Lung (tissue), 12 donors: ENCODE results near the gene MUC20. TPM values are rescaled to one million over a fixed set of nuclear protein-coding genes. Genes with fewer than 3 reads are reported as not detected.

ENCODE experiments used
- ATAC-seq: fragments of 200-7000 bp; cut with Tn5 transposase; one replicate; pipeline ENCODE4 v1.9.1; 2020; ENCODE audit warnings: moderate number of reproducible peaks; ENCODE audit not compliant: insufficient read depth, low FRiP score
- DNase-seq, 3 donors: peaks; one replicate each; pipeline ENCODE4 v3.0.0-alpha.2; 2013 to 2017
- H3K27ac ChIP-seq, 2 donors: one replicate each; pipeline ENCODE4 v1.5.1; 2013; ENCODE audit warnings: mild to moderate bottlenecking in 2 of 2, moderate library complexity in 2 of 2, control low read depth in 1 of 2, inconsistent platforms in 1 of 2, low read depth in 1 of 2, low read length in 1 of 2
- H3K27me3 ChIP-seq, 3 donors: one replicate each; pipeline ENCODE4 v1.5.1; 2013; ENCODE audit warnings: low read length in 2 of 3; ENCODE audit not compliant: control insufficient read depth in 3 of 3, insufficient read depth in 3 of 3
- H3K36me3 ChIP-seq, 4 donors: one replicate each; pipeline ENCODE4 v1.5.1; 2013; ENCODE audit warnings: low read length in 4 of 4, mild to moderate bottlenecking in 1 of 4, moderate library complexity in 1 of 4; ENCODE audit not compliant: control insufficient read depth in 4 of 4, insufficient read depth in 4 of 4
- H3K4me1 ChIP-seq, 5 donors: one replicate each; pipeline ENCODE4 v1.5.1; 2013; ENCODE audit warnings: low read length in 5 of 5, mild to moderate bottlenecking in 2 of 5, moderate library complexity in 1 of 5; ENCODE audit not compliant: control insufficient read depth in 5 of 5, insufficient read depth in 5 of 5
- H3K4me3 ChIP-seq: one replicate; pipeline ENCODE4 v1.5.1; 2013; ENCODE audit warnings: mild to moderate bottlenecking, control low read depth, moderate library complexity
- H3K9ac ChIP-seq, 2 donors: one replicate each; pipeline ENCODE4 v1.5.1; 2013; ENCODE audit warnings: low read length in 2 of 2, control low read depth in 1 of 2; ENCODE audit not compliant: insufficient read depth in 1 of 2
- H3K9me3 ChIP-seq, 4 donors: one replicate each; pipeline ENCODE4 v1.5.1; 2013; ENCODE audit warnings: low read length in 3 of 4, mild to moderate bottlenecking in 1 of 4, moderate library complexity in 1 of 4; ENCODE audit not compliant: control insufficient read depth in 4 of 4, insufficient read depth in 3 of 4
- CTCF ChIP-seq: IDR thresholded peaks from 2 replicates; pipeline ENCODE4 v1.5.1; 2012; ENCODE audit warnings: mild to moderate bottlenecking; ENCODE audit errors: control extremely low read depth, extremely low read depth
- WGBS, 2 donors: extraction: QIAGEN DNeasy Blood & Tissue Kit; methylation state at CpG; one replicate each; pipeline ENCODE4 v1.1.7; 2013; 5-methylcytosine and 5-hydroxymethylcytosine counted together
- polyA plus RNA-seq, 2 donors: library from polyadenylated mRNA; stranded (reverse); fragments of 200-250 nt; gene quantifications; one replicate each; pipeline ENCODE4 v1.2.1, GENCODE V29; 2013
- total RNA-seq, 2 donors: library from RNA; depleted of rRNA in 1 of 2; stranded (reverse); fragments of >200 nt in 1 of 2; gene quantifications; one replicate each; pipeline ENCODE4 v1.2.1, GENCODE V29; 2014 to 2021
- donor health status: control.
- donor health status: control.
- donor health status: Bipolar disorder and iron deficiency.
- donor health status: healthy.
- donor health status: DM: yes; HTN: yes; CAD: no.

Gene MUC20
- total and polyA plus RNA-seq, 4 donors: 11.0 to 23.9 (median 18.2) TPM

- no peak for DNase-seq
- no peak overlapping the region for H3K9ac ChIP-seq
- no peak for ATAC-seq
These were observed 15.4 kb upstream of the MUC20 start for GRCh38 chr3:195705081-195705991.

GRCh38 chr3:195708061-195708460, 12.7 kb upstream of the MUC20 start:
- WGBS, 2 donors: 72 to 85% methylated on average over 6 of the region's 6 CpGs

More at GRCh38 chr3:195705081-195705991, 15.4 kb upstream of the MUC20 start:
- Histone ChIP-seq H3K27ac (no peak overlapping the region), H3K27me3 (no peaks in the 10 kb centered on the region), H3K4me1 (no peaks in the 10 kb centered on the region), H3K36me3 (peaks cover 0 to 15% (median 2%) of the 10 kb centered on the region in 4 donors), H3K4me3 (no peak overlapping the region), H3K9me3 (peaks cover 0 to 2% (median 0%) of the 10 kb centered on the region in 4 donors)
- TF ChIP-seq CTCF: no peak
- 88 to 92% methylated on average over 9 of the region's 9 CpGs for WGBS, 2 donors

GRCh38 chr3:195708626-195709481, 11.9 kb upstream of the MUC20 start:
- Histone ChIP-seq H3K27ac (no peak overlapping the region), H3K9me3 (peaks cover 0 to 2% (median 0%) of the 10 kb centered on the region in 4 donors), H3K9ac (no peak overlapping the region), H3K27me3 (no peaks in the 10 kb centered on the region), H3K36me3 (peaks cover 0 to 25% (median 2%) of the 10 kb centered on the region in 4 donors), H3K4me1 (no peaks in the 10 kb centered on the region), H3K4me3 (no peak overlapping the region)
- TF ChIP-seq CTCF: no peak
- 84 to 93% methylated on average over 6 of the region's 6 CpGs for WGBS, 2 donors
- ATAC-seq (no peak), DNase-seq (no peak)

More at GRCh38 chr3:195708061-195708460, 12.7 kb upstream of the MUC20 start:
- no peak overlapping the region for H3K9ac ChIP-seq
- no peaks in the 10 kb centered on the region for H3K27me3 ChIP-seq
- H3K4me3 ChIP-seq: no peak overlapping the region
- ATAC-seq (no peak), DNase-seq (no peak)
- TF ChIP-seq CTCF: no peak
- H3K36me3 ChIP-seq: peaks cover 0 to 25% (median 2%) of the 10 kb centered on the region in 4 donors
- H3K27ac ChIP-seq: no peak overlapping the region
- no peaks in the 10 kb centered on the region for H3K4me1 ChIP-seq
- peaks cover 0 to 2% (median 0%) of the 10 kb centered on the region in 4 donors for H3K9me3 ChIP-seq
